ENCODE results near the gene DRICH1. TPM values are rescaled to one million over a fixed set of nuclear protein-coding genes. Genes with fewer than 3 reads are reported as not detected.

Gene DRICH1
- total RNA-seq, 1 experiment from 2014 or later: not detected

- H3K9me3 Mint-ChIP-seq (ENCODE audit: unreplicated experiment): no peaks in the 10 kb centered on the region
- H3K4me1 Mint-ChIP-seq (ENCODE audit: insufficient read depth, unreplicated experiment): no peaks in the 10 kb centered on the region
- peaks cover 67% of the 10 kb centered on the region for H3K27me3 Mint-ChIP-seq (ENCODE audit: insufficient read depth, unreplicated experiment)
- BruUV-seq (replicated peaks): no TSS peak
- no peak for TF ChIP-seq CTCF (IDR thresholded peaks at IDR 0.05; ENCODE audit: unreplicated experiment)
- ChIA-PET POLR2A (no interaction called here), CTCF (interaction anchor here (0.6 to 1.6 kb wide), 2 partner anchors 9 to 144 kb away, joined by 3 to 5 read pairs; no protein-coding TSS in a partner anchor)
- no peak for DNase-seq (ENCODE audit: unreplicated experiment)
- no peak overlapping the region for H3K4me3 Mint-ChIP-seq (ENCODE audit: unreplicated experiment)
- intact Hi-C loops (cut with micrococcal nuclease): no loop called here
- H3K36me3 Mint-ChIP-seq (ENCODE audit: insufficient read depth, unreplicated experiment): no peaks in the 10 kb centered on the region
- H3K27ac Mint-ChIP-seq (ENCODE audit: low read depth, unreplicated experiment): no peak overlapping the region
These were observed 51.4 kb downstream of the DRICH1 start for GRCh38 chr22:23580576-23581259.

GRCh38 chr22:23579870-23580575 is 52.1 kb downstream of the DRICH1 start, which contains the start of gene IGLL1:
TSS of gene IGLL1 (minus strand) at chr22:23580290. CDS start at chr22:23580190, 100 bp downstream.
- intact Hi-C loops (cut with micrococcal nuclease): no loop called here
- BruUV-seq (replicated peaks): no TSS peak
- no peak within 1 kb of the TSS for H3K27ac Mint-ChIP-seq (ENCODE audit: low read depth, unreplicated experiment)
- no peaks in the 10 kb centered on the region for H3K9me3 Mint-ChIP-seq (ENCODE audit: unreplicated experiment)
- DNase-seq (ENCODE audit: unreplicated experiment): no peak
- ChIA-PET POLR2A (no interaction called here), CTCF (interaction anchor here (0.6 to 1.6 kb wide), 2 partner anchors 10 to 143 kb away, joined by 3 to 5 read pairs; no protein-coding TSS in a partner anchor)
- H3K36me3 Mint-ChIP-seq (ENCODE audit: insufficient read depth, unreplicated experiment): no peaks in the 10 kb centered on the region
- H3K27me3 Mint-ChIP-seq (ENCODE audit: insufficient read depth, unreplicated experiment): peaks cover 67% of the 10 kb centered on the region
- H3K4me3 Mint-ChIP-seq (ENCODE audit: unreplicated experiment): no peak within 1 kb of the TSS
- H3K4me1 Mint-ChIP-seq (ENCODE audit: insufficient read depth, unreplicated experiment): no peaks in the 10 kb centered on the region
- no peak for TF ChIP-seq CTCF (IDR thresholded peaks at IDR 0.05; ENCODE audit: unreplicated experiment)

- peaks cover 63% of the 10 kb centered on the region for H3K27me3 Mint-ChIP-seq (ENCODE audit: insufficient read depth, unreplicated experiment)
- no peak for TF ChIP-seq CTCF (IDR thresholded peaks at IDR 0.05; ENCODE audit: unreplicated experiment)
- H3K4me1 Mint-ChIP-seq (ENCODE audit: insufficient read depth, unreplicated experiment): no peaks in the 10 kb centered on the region
- no peak for DNase-seq (ENCODE audit: unreplicated experiment)
- H3K36me3 Mint-ChIP-seq (ENCODE audit: insufficient read depth, unreplicated experiment): no peaks in the 10 kb centered on the region
- intact Hi-C loops (cut with micrococcal nuclease): no loop called here
- no peaks in the 10 kb centered on the region for H3K9me3 Mint-ChIP-seq (ENCODE audit: unreplicated experiment)
- POLR2A ChIA-PET: no interaction called here
- CTCF ChIA-PET: interaction anchor here (1.2 kb wide), 1 partner anchor 10 kb away, joined by 3 read pairs; no protein-coding TSS in a partner anchor
- no peak overlapping the region for H3K4me3 Mint-ChIP-seq (ENCODE audit: unreplicated experiment)
- no TSS peak for BruUV-seq (replicated peaks)
- no peak overlapping the region for H3K27ac Mint-ChIP-seq (ENCODE audit: low read depth, unreplicated experiment)
These were observed 52.8 kb downstream of the DRICH1 start for GRCh38 chr22:23579280-23579679.

- intact Hi-C loops (cut with micrococcal nuclease): no loop called here
- Mint-ChIP-seq H3K27ac (ENCODE audit: low read depth, unreplicated experiment) (no peak overlapping the region), H3K4me3 (ENCODE audit: unreplicated experiment) (no peak overlapping the region), H3K27me3 (ENCODE audit: insufficient read depth, unreplicated experiment) (peaks cover 63% of the 10 kb centered on the region), H3K4me1 (ENCODE audit: insufficient read depth, unreplicated experiment) (no peaks in the 10 kb centered on the region), H3K9me3 (ENCODE audit: unreplicated experiment) (no peaks in the 10 kb centered on the region), H3K36me3 (ENCODE audit: insufficient read depth, unreplicated experiment) (no peaks in the 10 kb centered on the region)
- no peak for DNase-seq (ENCODE audit: unreplicated experiment)
- no peak for TF ChIP-seq CTCF (IDR thresholded peaks at IDR 0.05; ENCODE audit: unreplicated experiment)
- CTCF ChIA-PET: interaction anchor here (1.2 kb wide), 1 partner anchor 11 kb away, joined by 3 read pairs; no protein-coding TSS in a partner anchor
- POLR2A ChIA-PET: no interaction called here
- BruUV-seq (replicated peaks): no TSS peak
These were observed 53.8 kb downstream of the DRICH1 start for GRCh38 chr22:23578306-23578705.
